Activated CD4-positive, CD25-positive, alpha-beta regulatory T cell treated with anti-CD3 and anti-CD28 coated beads, Interleukin-2, amount 50 U/mL, for 16 hours (primary cell): ENCODE results near the gene TMEM123.
A peak's percentile ranks its signal among the peaks of the same experiment; 100 is the strongest.

Source experiments
- DNase-seq: peaks from one replicate; pipeline ENCODE4 v3.0.0-alpha.2; 2020; ENCODE audit warnings: low read depth, low spot score

The TMEM123 gene, protein sequence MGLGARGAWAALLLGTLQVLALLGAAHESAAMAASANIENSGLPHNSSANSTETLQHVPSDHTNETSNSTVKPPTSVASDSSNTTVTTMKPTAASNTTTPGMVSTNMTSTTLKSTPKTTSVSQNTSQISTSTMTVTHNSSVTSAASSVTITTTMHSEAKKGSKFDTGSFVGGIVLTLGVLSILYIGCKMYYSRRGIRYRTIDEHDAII

DNA sequence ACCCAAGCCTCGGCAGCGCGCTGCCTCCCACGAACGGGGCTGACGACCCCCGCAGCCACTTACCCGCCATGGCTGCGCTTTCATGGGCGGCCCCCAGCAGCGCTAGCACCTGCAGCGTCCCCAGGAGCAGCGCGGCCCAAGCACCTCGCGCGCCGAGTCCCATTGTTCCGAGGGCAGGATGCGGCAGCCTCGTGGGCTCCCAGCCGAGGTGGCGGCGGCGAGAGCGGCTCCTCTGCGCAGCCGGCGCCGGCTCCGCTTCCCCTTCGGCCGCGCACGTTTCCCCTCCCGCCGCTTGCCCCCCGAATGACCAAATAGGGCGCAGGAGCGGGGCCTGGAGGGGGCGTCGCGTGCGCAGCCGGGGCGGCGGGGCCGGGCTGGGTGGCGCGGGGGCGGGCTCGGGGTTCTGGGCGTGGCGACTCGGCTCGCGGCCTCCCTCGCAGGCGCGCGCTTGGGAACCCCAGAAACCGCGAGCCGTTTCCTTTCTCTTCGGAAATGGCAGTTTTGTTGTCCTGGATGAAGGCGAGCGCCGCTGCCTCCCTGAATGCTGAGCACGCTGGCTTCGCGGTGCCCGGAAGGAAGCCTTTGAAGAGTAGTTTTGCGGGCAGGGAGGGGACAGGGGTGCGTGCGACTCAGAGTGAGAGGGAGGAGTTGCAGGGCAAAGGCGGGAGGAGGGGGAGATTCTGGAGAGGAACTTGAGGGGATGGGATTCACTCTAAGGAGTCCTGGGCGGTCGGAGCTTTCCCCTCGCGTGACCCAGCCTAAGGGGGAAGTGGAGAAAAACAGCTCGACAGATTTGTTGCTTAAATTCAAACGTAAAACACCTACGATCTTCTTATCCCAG is at the start of gene TMEM123:
TMEM123 (minus strand) TSS at position 305 of the 841 bp plus-strand sequence; CDS start at position 163, 142 bp downstream.
- DNase-seq, result peak; percentile 70

DNA sequence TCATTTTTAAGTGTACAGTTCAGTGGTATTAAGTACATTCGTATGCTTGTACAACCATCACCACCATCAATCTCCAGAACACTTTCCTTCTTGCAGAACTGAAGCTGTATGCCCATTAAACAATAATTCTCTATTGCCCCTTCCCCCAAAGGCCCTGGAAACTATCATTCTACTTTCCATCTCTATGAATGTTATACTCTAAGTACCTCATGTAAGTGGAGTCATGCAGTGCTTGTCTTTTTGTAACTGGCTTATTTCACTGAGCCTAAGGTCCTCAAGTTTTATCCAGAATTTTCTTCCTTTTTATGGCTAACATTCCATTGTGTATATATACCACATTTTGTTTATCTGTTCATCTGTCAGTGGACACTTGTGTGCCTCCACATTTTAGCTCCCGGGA is 48.3 kb upstream of the TMEM123 start:
- no peak for DNase-seq

DNA sequence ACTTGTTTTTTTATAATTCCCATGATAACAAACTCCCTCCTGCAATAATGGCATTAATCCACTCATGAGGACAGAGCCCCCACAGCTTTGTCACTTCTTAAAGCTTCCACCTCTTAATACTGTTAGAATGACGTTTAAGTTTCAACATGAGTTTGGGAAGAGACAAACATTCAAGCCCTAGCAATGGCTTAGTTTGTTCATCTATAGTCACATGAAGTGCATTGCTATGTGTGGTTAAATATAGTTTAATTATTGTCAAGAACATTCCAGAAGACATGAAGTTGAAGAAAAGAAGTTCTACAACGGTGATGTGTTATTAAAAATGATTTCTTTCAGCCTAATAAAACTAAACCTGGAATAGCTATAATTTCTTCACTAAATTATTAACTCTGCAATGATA is 47.4 kb upstream of the TMEM123 start:
- DNase-seq, result no peak

DNA sequence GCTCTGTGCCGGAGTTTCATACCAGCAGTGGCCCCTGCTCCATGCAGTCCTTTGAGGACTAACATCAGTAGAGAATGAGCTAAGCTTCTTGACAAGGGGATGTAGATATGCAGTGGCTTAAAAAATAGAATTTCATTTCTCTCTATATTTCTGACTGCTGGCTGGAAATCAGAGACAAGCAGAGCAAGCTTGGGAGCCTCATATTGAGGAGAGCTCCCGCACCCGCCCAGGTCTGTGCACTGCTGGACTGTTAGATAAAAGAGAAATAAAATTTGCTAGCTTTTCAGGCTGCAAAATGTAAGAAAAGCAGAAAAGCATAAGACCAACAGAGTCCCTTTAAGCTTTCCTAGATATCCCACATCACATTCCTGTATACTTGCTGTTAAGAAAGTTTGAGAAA is 46.6 kb upstream of the TMEM123 start:
- DNase-seq, result no peak

DNA sequence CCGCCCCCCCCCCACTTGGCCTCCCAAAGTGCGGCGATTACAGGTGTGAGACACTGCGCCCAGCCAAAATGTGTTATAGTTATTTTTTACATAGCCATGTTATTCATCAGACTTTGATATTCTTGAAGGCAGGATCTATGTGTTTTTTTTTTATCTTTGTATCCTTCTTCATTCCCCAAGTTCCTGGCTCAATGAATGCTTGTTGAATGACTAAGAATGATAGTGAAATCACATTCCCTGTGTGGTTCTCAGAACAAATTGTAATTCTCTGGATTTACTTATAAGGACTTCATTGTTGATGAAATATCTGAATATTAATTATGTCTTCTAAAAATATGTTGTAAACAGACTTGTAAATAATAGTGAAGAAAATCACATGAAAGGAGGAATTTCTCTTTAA is 44.5 kb upstream of the TMEM123 start:
- DNase-seq, result no peak

DNA sequence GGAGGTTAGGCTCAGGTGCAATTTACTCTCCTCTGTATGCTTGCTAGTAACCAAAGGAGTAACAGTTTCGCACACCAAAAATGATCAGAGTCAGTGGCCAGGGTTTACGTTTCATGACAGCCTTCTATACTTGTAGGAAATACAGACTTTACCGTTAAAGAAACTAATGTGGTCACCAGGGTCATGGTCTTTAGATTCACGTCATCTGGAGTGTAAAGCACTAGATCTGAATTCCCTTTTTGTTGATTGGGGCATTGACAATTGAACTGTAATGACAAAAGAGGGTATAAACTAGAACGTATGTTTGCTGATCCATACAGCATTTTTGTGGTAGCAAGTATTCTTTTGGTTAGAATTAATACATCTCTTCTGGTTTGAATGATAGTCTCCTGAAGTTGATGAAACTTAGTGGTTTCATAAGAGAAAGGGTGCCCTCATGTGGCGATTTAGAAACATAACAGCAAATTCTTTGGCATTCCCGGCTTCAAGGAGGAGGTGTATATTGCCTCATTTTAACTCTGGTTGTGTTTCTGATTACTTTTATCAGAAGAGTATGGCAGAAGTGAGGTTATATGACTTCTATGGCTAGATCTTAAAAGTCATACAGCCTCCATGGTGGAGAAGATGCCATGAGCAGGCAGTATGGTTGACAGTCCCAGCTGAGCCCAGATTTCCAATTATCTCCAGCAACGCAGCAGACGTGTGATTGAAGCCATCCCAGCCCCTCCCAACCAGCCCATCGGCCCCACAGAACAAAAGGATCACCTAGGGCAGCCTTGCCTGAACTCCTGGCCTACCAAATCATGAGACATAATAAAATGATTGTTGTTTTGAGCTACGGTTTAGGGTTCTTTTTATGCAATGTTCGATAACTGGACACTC is 42.8 kb upstream of the TMEM123 start:
- peak; percentile 30 for DNase-seq

DNA sequence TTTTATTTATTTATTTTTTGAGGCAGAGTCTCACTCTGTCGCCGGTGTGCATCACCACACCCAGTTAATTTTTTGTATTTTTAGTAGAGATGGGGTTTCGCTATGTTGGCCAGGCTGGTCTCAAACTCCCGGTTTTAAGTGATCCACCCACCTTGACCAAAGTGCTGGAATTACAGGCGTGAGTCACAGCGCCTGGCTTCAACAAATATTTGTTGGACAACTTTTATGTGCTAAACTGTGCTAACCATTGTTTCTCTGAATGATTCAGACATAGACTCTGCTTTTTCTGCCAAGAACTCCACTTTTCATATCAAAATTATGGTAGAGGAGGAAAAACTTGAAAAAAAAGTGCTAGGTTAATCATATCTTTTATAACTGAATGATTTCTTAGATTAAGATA is 41.7 kb upstream of the TMEM123 start:
- no peak for DNase-seq

DNA sequence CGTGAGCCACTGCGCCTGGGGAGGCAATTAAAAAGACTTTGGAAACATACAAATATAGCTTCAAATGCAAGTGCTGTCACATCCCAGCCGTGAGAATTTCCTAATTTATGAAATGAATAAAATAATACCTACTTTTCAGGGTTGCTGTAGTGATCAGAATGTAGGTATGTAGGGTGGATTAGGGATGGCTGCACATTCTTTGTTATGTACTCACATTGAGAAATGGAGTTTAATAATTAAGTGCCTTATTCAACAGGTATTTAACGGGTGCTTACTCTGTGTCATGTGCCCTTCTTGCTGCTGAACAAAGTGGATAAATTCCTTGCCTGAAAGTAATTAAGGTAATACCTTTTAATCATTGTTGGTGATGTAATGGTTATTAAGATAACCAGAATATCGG is 41.0 kb upstream of the TMEM123 start:
- DNase-seq, result no peak

DNA sequence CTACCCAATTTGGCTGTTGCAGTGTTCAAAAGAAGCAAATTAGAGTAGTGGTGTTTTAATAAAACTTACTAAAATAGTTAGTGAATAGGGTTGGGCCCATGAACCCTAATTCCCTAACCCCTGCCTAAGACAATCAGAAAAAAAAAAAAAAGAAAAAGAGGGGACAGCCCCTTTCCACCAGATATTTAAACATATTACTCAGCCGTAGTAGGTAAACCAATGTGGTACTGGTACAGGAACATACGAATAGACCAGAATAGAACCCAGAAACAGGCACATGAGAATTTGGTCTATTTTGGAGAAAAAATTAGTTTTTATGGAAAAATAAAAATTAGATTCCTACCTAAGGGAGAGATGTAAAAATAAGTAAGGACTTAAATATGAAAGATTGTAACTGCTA is 39.4 kb upstream of the TMEM123 start:
- no peak for DNase-seq

DNA sequence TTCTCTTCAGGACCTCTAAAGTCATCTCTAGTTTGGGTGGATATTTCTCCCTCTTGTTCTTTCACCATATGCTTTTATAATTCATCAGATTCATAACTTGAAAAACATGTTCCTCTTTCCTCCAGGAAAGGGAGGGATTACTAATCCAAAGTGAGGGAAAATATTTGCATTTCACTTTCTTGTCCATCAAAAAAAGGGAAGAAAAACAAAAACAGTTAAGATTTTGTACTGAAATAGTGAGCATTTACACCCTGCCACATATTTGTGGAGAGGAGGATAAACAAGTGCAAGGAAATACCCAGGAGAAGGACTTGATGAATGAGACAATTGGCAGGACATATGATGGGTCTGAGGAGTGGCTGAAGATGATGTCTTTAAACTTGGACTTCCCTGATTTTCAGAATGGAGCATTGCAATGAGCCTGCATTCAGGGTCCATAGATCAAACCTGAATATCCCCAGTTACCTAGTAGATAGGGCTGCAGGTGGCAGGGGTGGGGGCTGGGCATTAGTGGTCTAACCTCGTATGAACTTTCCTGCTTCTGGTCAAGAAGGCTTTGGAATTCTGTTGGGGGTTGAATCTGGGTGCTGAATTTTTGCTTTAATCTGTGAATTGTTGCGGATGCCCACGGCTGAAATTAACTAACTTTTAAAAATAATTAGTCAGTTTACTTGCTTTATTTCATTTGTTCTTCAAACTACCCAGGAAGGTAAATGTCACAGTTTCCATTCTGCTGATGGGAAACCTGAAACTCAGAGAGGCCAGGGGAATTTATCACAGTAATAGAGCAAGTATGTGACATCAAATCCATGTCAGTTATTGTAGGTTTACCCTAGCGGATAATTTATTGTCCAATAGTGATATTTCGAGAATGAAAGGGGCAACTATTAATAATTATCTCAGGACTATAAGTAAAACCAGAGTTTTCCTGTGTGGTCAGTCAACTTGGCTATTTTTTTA is 36.9 kb upstream of the TMEM123 start:
- DNase-seq, result no peak

DNA sequence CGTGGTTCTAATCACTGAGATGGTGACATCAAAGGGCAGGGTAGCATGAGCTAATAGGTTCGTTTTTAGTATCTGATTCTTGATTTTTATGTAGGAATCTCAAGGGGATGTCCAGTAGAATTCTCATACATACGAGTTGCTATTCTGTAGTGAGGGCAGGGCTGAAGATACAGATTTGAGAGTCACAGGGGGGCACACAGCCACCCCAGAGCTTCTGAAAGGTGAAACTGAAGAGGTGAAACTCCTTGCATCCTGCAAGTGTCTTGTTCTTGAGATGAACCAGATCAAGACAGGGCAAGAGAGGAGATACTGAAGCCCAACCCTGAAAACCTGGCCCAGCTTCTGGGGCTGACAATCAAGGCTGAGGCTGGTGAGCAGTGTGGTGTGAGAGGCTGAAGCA is 35.6 kb upstream of the TMEM123 start:
- DNase-seq, result no peak

DNA sequence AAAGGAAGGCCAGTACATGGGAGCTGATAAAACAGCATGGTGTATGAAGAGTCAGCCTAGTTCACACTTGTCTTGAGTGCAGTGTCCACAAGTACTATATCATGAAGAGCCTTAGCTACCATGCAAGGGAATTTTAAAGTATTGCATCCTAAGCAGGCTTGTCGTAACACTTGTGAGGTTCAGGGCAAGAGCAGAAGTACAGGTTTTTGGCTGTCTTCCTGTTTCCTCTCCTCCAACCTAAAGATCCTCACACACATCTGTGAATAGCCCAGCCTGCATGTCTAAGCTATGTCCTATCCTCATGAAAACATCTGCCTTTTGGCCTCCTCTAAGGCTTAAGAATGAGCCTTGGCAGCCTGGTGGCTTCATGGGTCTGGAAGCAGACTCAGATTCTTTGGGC is 34.6 kb upstream of the TMEM123 start:
- DNase-seq, result no peak

DNA sequence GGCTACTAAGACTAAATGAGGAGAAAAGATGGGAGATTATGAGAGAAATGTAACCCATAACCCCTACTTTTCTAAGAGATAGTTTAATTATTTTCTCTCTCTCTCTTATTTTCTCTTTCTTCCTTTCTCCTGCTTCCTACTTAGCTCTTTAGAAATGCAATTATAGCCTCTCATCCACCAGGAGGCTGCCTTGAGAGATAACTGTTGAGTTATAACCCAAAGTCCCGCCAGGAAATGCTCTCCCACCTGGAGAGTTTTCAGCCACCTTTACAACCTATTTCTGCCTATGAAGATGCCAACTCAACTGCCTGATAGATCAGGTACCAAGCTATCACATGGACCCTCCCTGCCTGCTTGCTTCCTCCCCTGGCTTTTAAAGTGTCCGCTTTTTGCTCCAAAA is 34.0 kb upstream of the TMEM123 start:
- no peak for DNase-seq

DNA sequence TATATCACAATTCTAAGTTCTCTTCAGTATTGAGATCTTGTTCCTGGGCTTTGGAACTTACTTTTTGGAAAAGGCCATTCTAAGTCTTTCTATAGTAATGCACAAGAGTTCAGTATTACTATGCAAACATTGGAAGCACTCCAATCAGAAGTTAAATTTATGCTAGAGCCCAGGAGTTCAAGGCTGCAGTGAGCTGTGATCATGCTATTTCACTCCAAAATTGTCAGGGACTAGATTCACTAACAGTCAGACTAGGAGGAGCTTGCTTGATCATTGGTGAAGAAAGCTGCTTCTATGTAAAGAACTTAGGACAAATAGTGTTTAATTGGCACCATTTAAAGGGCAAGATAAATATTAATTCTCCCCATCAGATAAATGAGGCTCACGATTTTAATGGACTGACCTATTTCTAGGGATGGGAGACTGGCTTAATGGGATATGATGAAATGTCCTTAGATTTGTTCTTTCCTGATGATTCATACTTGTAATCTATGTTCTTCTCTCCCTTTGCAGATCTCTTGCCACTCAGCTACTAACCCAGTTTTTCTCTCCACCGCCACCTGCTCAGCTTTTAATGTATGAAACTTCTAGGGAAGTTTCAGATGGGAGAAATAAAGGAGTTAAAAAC is 32.6 kb upstream of the TMEM123 start:
- DNase-seq, result no peak

DNA sequence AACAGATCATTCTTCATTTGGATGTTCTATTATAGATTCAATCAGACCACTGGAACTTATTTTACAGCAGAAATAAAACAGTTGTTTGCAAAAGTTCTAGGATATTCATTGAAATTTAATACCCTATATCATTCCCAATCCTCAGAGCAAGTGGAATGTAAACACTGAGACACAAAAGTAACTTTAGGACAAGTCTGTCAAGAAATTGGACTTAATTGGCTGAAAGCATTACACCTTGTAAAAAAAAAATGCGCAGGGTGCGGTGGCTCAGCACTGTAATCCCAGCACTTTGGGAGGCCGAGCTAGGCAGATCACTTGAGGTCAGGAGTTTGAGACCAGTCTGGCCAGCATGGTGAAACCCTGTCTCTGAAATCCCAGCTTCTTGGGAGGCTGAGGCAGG is 29.9 kb upstream of the TMEM123 start:
- no peak for DNase-seq

DNA sequence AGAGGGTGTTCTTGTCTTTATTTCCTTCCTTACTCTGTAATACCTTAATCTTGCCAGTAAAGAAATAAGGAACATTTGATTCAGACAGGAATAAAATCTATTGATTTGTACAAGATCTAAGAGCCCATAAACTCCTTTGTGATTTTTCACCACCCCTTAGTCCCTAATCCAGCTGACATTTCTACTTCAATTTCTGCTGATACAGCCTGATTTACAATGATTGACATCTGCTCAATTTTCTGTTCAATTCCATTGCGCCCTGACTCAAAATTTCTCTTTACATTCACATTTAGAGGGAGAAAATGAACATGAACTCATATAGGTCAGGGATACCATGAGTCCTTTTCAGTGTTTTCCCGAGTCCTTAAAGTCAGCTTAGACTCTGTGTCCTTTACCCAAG is 27.2 kb upstream of the TMEM123 start:
- no peak for DNase-seq

DNA sequence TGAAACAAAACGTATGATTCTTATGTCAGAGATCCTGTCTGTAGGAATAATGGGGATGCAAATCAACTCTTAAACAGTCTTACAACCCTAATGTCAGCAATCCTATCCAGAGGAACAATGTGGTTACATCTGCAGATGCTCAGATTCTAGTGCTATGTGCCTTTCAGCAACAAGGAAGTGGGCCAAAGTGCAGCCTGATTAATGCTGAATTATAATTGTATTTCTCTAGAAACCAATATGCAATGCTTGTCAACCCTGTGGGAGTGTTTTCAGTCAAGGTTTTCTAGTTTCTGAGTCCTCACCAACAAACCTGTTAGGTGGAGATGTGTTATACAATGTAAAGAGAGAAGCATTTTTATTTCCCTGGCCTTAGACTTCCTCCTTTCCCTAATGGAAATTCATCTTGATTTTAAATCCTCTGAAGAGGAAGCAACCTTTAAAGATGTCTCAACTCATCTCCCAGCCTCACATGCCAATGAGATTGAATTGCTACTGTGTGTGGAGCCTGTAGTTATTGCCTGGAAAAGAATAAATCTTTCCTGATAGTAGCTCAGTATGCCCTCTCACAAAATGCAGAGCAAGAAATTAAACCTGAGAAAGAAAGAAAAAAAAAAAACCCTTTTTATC is 26.2 kb upstream of the TMEM123 start:
- no peak for DNase-seq

DNA sequence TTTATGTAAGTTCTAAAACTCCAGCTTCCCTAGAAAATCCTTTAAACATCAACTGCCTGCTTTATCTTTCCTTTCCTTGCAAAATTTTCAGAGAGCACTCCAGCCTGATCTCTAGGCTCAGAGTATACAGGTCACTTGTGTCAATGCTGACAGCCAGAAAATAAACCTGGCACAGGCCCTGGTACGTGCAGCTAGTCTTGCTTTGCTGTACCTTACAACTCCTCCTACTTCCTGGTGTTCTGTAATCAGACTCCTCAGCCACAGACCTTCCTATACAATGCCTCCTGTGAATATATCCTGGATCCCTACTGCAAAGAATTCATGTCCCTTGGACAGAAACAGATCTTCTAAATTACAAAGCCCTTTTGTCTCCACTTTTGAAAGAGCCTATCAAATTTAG is 24.2 kb upstream of the TMEM123 start:
- DNase-seq, result no peak

DNA sequence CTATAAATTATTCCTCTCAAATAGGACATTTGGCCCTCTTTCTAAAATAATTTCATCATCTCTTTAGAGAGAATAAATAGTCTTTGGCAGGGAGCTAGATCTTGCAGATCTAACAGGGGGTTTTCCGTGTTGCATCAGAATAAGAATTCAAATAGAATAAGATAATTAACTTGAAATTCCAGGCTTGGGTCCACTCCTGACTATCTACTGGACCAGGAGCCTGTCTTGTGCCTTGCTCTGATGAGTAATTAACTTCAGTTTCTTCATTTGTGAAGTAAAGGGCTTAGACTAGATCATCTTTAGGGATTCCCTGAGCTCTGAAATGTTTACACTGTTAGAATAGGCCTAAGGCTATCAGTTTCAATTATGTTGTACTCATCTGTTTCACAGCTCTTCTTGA is 23.5 kb upstream of the TMEM123 start:
- DNase-seq, result no peak

DNA sequence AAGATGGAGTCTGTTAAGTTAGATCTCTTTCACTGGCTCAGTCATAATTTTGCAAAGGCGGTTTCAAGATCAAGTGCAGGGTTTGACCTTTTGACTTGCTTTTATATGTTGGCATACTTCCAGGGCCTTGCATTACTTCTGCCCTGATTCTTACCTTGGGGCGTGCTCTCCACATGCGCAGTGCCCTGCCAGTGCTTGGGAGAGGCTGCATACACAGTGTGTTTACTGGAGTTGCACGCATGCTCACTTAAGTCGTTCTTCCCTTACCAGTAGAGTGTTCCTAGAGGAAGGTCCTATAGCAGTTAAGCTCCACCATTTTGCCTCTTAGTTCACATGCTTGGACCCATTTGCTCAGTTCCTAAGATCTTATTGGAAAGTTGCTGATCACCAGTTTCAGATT is 21.0 kb upstream of the TMEM123 start:
- no peak for DNase-seq
